GM18498 (cell line): Measurements from ENCODE around the gene OR2W1.

Source experiments
- ATAC-seq: cut with Tn5 transposase; IDR thresholded peaks from one replicate; pipeline ENCODE4 v1.9.1; 2021; ENCODE audit warnings: mild to moderate bottlenecking, moderate library complexity; ENCODE audit not compliant: unreplicated experiment

The OR2W1 gene, protein sequence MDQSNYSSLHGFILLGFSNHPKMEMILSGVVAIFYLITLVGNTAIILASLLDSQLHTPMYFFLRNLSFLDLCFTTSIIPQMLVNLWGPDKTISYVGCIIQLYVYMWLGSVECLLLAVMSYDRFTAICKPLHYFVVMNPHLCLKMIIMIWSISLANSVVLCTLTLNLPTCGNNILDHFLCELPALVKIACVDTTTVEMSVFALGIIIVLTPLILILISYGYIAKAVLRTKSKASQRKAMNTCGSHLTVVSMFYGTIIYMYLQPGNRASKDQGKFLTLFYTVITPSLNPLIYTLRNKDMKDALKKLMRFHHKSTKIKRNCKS

GRCh38 chr6:29045075-29045474 lies at the start of gene OR2W1:
TSS of gene OR2W1 (minus strand) at chr6:29045175. CDS start at chr6:29045175, 0 bp downstream.
- ATAC-seq: no peak

DNA sequence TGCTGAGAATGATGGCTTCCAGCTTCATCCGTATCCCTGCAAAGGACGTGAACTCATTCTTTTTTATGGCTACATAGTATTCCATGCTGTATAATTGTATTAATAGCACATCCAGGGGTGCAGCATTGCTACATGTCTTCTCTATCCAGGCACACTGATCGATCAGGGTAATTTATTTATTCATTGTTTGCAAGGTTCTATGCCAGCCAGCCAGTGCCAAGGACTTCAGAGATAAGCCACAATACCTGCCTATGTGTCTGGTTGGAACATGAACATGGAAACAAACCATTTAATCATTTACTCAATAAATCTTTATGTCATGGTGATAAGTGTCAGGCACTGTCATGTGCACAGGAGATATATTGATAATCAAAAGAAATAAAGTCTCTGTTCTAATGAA lies 48.0 kb upstream of the OR2W1 start:
- ATAC-seq: no peak

DNA sequence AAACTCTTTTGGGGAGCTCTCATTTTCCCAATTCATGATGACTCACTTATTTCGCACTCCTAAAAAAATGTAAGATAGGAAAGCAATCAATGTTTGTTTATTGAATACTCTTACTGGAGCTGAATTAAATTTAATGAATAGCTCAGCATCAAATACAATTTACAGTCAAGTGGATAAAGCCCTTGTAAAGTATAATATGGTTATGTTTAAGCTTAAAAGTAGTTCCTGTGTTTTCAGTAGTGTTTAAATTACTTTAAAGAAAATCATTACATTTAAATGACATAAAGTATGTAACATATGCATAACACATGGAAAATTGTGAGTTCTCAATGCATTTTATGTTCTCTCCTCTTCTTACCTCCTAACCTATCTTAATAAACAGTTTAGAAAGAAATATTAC lies 42.2 kb upstream of the OR2W1 start, which contains the start of gene OR2B3:
Gene OR2B3 (minus strand): TSS at position 101 of the 400 bp plus-strand sequence. CDS start 65 bp downstream, at position 36.
- ATAC-seq: no peak

DNA sequence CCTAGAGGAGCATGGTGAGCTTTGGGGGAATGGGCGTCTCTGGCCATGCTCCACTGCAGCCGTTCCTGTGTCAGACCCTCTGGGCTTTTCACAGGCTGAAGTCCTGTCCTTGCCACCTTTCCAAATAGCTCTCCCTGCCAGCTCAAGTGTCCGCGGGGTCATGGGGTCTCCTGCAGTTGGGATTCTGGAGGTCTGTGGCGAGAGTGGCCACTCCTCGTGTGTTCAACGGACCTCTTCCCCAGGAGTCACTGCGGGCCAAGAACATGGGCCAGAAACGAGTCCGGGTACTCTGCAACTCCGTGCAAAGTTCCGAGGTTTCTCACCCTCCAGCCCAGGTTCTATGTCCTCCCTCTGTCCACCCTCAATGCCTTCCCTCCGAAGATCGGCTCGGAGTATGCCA lies 37.5 kb upstream of the OR2W1 start:
- ATAC-seq: no peak

DNA sequence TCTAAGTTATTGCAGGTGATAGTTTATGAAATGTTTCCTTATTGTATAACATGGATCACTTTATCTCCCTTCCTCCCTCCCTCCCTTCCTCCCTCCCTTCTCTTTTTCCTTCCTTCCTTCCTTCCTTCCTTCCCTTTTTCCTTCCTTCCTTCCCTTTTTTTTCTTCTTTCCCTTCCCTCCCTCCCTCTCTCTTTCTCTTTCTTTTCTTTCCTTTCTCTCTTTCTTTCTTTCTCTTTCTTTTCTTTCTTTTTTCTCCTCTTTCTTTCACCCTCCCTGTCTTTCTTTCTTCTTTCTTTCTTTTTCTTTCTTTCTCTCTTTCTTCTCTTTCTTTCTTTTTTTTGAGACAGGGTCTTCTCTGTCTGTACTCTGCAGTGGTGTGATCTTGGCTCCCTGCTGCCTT lies 36.3 kb upstream of the OR2W1 start:
- no peak for ATAC-seq

- no peak for ATAC-seq
Measured at GRCh38 chr6:29079203-29079602, 34.2 kb upstream of the OR2W1 start.

GRCh38 chr6:29071831-29072723 lies 27.1 kb upstream of the OR2W1 start:
- ATAC-seq: no peak

GRCh38 chr6:29051680-29052079 lies 6.7 kb upstream of the OR2W1 start:
- no peak for ATAC-seq

DNA sequence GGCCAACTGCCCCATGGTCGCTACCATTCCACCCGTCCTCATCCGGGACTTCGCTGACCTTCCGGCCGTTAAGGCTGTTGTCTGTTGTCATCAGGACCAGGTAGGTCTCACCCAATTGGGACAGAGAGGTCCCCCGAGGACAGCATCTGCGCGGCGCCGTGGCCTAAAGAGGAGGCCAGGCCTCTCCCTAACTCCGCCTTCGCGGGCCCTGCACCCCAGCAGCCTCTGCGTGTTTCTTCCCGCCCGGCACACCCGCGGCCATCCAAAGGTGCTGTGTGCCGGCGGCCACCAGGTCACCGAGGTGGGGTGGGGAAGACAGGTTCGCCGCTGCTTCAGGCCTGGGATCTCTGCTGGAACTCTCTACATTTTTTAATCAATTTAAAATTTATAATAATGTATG lies 9.0 kb downstream of the OR2W1 start:
- ATAC-seq: no peak

GRCh38 chr6:29028821-29029220 lies 16.2 kb downstream of the OR2W1 start:
- ATAC-seq: no peak

- ATAC-seq: no peak
Measured at GRCh38 chr6:29025927-29026585, 18.9 kb downstream of the OR2W1 start.

DNA sequence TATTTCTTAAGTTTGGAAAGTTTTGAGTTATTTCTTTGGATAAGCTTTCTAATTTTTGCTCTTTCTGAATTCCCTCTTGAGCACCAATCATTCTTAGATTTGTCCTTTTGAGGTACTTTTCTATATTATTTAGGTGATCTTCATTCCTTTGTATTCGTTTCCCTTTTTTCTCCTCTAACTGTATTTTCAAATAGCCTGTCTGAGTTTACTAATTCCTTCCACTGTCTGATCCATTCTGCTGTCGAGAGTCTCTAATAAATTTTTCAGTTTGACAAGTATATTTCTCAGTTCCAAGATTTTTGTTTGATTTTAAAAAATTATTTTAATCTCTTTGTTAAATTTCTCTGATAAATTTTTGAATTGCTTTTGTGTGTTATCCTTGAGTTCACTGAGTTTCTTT lies 23.5 kb downstream of the OR2W1 start:
- ATAC-seq: no peak

DNA sequence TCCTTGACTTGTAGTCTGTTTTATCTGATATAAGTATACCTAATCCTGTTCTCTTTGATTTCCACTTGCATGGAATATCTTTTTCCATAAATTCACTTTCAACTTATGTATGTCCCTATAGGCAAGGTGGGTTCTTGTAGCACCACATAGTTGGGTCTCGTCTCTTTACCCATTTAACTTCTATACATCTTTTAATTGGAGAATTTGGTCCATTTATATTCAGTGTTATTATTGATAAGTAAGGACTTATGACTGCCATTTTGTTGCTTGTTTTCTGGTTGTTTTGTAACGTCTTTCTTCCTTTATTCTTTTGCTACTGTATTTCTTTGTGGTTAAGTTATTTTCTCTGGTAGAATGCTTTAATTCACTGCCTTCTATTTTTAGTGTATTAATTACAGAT lies 25.3 kb downstream of the OR2W1 start:
- ATAC-seq: no peak

- no peak for ATAC-seq
Measured at GRCh38 chr6:29017428-29017802, 27.6 kb downstream of the OR2W1 start.

- peak; percentile 87 for ATAC-seq
Measured at GRCh38 chr6:29016559-29017427, 28.2 kb downstream of the OR2W1 start.

DNA sequence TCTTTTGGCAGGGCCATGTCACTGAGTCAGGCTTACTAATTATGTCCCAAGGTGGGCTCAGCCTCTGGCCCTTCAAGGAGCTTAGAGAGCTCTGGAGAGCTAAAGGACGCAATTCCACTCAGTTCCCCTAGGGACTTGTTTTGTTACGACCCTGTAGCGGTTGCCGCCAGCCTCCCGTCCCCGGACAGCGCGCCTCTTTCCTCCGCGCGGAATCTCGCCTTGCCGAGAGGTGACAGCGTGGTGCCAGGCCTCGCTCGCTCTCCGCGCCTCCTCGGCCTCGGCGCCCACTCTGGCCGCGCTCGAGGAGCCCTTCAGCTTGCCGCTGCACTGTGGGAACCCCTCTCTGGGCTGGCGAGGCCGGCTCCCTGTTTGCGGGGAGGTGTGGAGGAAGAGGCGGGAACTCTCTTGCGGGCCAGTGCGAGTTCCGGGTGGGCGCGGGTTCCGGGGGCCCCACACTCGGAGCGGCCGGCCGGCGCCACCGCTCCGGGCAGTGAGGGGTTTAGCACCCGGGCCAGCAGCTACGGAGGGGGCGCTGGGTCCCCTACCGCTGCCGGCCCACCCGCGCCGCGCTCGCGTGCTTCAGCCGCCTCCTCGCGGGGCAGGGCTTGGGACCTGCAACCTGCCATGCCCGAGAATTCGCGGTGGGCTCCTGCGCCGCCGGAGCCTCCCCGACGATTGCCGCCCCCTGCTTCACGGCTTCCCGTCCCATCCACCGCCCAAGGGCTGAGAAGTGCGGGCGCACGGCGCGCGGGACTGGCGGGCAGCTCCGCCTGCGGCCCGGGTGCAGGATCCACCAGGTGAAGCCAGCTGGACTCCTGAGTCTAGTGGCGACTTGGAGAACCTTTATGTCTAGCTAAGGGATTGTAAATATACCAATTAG lies 30.0 kb downstream of the OR2W1 start:
- no peak for ATAC-seq

DNA sequence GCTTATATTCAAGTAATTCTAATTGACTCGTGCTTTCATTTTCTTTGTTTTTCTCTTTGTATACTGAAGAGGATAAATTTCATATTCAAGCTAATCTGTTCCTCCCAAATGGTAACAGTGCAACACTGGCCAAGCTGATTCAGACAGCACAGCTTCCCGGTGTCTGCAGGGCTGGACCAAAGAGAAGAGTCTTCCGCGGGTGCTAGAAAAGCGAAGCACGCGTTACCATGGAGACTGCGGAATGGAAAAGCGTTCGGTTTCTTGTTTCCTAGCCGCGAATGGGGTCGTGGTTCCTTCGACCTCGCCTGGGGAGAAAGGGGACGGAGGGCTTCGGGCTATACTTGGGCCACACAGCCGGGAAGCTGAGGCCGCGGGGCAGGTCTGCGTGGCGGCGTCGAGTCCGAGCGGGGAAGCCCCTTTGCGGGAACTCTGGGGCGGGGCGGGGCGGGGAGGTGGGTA lies 33.7 kb downstream of the OR2W1 start:
- ATAC-seq: no peak

GRCh38 chr6:29009358-29009757 lies 35.6 kb downstream of the OR2W1 start:
- ATAC-seq: no peak

DNA sequence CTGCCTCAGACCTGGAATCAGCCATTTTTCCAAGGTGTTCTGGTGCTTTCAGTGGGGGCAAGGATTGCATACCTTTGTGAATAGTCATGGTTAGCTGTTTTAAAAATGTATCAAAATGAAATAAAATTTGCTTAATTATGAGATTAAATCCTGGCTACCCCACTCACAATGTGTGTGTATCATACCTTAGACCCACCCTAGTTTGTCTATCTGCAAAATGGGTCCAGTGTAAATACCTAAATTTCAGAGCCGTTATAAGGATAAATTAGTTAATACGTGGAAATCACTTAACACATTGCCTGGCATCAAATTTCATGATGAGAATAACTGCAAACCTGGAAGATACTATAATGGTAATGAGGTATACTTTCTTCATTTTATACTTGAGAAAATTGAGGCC lies 36.9 kb downstream of the OR2W1 start:
- ATAC-seq: no peak
